BLaER1 treated with 17β-estradiol and CSF1 and Interleukin-3, amounts not matched to agents 10 nM and 100 nM (cell line): ENCODE data around the gene TWNK.

Source experiments
- H3K27ac ChIP-seq, 11 experiments: shearing (Covaris generic); formaldehyde crosslinking; 2 replicates each; pipeline ENCODE4 v1.8.1; 2022
- H3K27me3 ChIP-seq, 11 experiments: shearing (Covaris generic); formaldehyde crosslinking; 2 replicates each; pipeline ENCODE4 v1.8.1; 2022
- H3K36me3 ChIP-seq, 11 experiments: shearing (Covaris generic); formaldehyde crosslinking; 2 replicates each; pipeline ENCODE4 v1.8.1; 2022
- H3K4me1 ChIP-seq, 10 experiments: shearing (Covaris generic); formaldehyde crosslinking; 2 replicates each; pipeline ENCODE4 v1.8.1; 2022
- H3K4me2 ChIP-seq, 11 experiments: shearing (Covaris generic); formaldehyde crosslinking; 2 replicates each; pipeline ENCODE4 v1.8.1; 2022
- H3K4me3 ChIP-seq, 10 experiments: shearing (Covaris generic); formaldehyde crosslinking; 2 replicates each; pipeline ENCODE4 v1.8.1; 2022
- H3K9ac ChIP-seq, 11 experiments: shearing (Covaris generic); formaldehyde crosslinking; 2 replicates each; pipeline ENCODE4 v1.8.1; 2022
- H3K9me3 ChIP-seq, 11 experiments: shearing (Covaris generic); formaldehyde crosslinking; replicated peaks in 1 of 11; 2 replicates each; pipeline ENCODE4 v1.8.1; 2022
- H4K20me1 ChIP-seq, 11 experiments: shearing (Covaris generic); formaldehyde crosslinking; 2 replicates each; pipeline ENCODE4 v1.8.1; 2022
- Cebpa-rat ChIP-seq, 11 experiments: shearing (Covaris generic); IDR thresholded peaks; 2 replicates each; pipeline ENCODE4 v1.8.1; 2022

The TWNK gene

GRCh38 chr10:101014230-101014884 lies 27.0 kb downstream of the TWNK start:
- Histone ChIP-seq H3K9me3 (no peaks in the 10 kb centered on the region), H3K4me2 (peak overlapping the region; percentile 45 to 95 (median 77); a peak in 21 of 22 replicates)

GRCh38 chr10:101014966-101015581 lies 27.7 kb downstream of the TWNK start:
- Histone ChIP-seq H3K9me3 (no peaks in the 10 kb centered on the region), H3K27me3 (no peaks in the 10 kb centered on the region; a peak in 1 of 22 replicates), H4K20me1 (peaks cover 0 to 10% (median 0%) of the 10 kb centered on the region in 11 experiments; a peak in 1 of 22 replicates), H3K27ac (peak overlapping the region in 1 of 11 experiments; percentile 30; a peak in 1 of 22 replicates), H3K4me1 (peaks cover 70 to 86% (median 77%) of the 10 kb centered on the region in 10 experiments), H3K36me3 (no peaks in the 10 kb centered on the region), H3K4me3 (no peak overlapping the region), H3K4me2 (peak overlapping the region; percentile 36 to 98 (median 78); a peak in 20 of 22 replicates), H3K9ac (peak overlapping the region in 2 of 11 experiments; percentile 12 to 36; a peak in 2 of 22 replicates)
- TF ChIP-seq Cebpa-rat (IDR thresholded peaks at IDR 0.05) = no peak

More at GRCh38 chr10:101014230-101014884, 27.0 kb downstream of the TWNK start:
- no peak for TF ChIP-seq Cebpa-rat (IDR thresholded peaks at IDR 0.05)
- Histone ChIP-seq H4K20me1 (peaks cover 0 to 10% (median 0%) of the 10 kb centered on the region in 11 experiments; a peak in 1 of 22 replicates), H3K27ac (peak overlapping the region in 2 of 11 experiments; percentile 30 to 47; a peak in 2 of 22 replicates), H3K36me3 (no peaks in the 10 kb centered on the region), H3K27me3 (no peaks in the 10 kb centered on the region; a peak in 1 of 22 replicates), H3K9ac (no peak overlapping the region), H3K4me3 (no peak overlapping the region), H3K4me1 (peaks cover 63 to 79% (median 70%) of the 10 kb centered on the region in 10 experiments)

GRCh38 chr10:101015582-101015973 lies 28.2 kb downstream of the TWNK start:
- Histone ChIP-seq H3K4me2 (peak overlapping the region; percentile 36 to 98 (median 83); a peak in 17 of 22 replicates), H3K27me3 (no peaks in the 10 kb centered on the region; a peak in 1 of 22 replicates), H3K4me1 (peaks cover 75 to 91% (median 82%) of the 10 kb centered on the region in 10 experiments), H3K27ac (no peak overlapping the region), H3K36me3 (no peaks in the 10 kb centered on the region), H4K20me1 (peaks cover 0 to 10% (median 0%) of the 10 kb centered on the region in 11 experiments; a peak in 1 of 22 replicates), H3K9me3 (no peaks in the 10 kb centered on the region), H3K9ac (peak overlapping the region in 3 of 11 experiments; percentile 12 to 36 (median 18); a peak in 5 of 22 replicates), H3K4me3 (no peak overlapping the region)
- TF ChIP-seq Cebpa-rat (IDR thresholded peaks at IDR 0.05) = no peak

GRCh38 chr10:101016814-101017213 lies 29.5 kb downstream of the TWNK start:
- peaks cover 0 to 10% (median 0%) of the 10 kb centered on the region in 11 experiments; a peak in 1 of 22 replicates for H4K20me1 ChIP-seq
- peaks cover 85 to 100% (median 94%) of the 10 kb centered on the region in 10 experiments for H3K4me1 ChIP-seq
- no peaks in the 10 kb centered on the region for H3K9me3 ChIP-seq
- H3K27me3 ChIP-seq = no peaks in the 10 kb centered on the region; a peak in 1 of 22 replicates
- TF ChIP-seq Cebpa-rat (IDR thresholded peaks at IDR 0.05) = no peak
- no peak overlapping the region for H3K4me3 ChIP-seq
- H3K27ac ChIP-seq = peak overlapping the region in 1 of 11 experiments; percentile 95; a peak in 1 of 22 replicates
- peak overlapping the region; percentile 36 to 98 (median 91); a peak in 20 of 22 replicates for H3K4me2 ChIP-seq
- no peaks in the 10 kb centered on the region for H3K36me3 ChIP-seq
- peak overlapping the region in 4 of 11 experiments; percentile 23 to 50 (median 32); a peak in 1 of 22 replicates for H3K9ac ChIP-seq

- Histone ChIP-seq H3K9me3 (no peaks in the 10 kb centered on the region), H3K4me1 (peaks cover 82 to 92% (median 89%) of the 10 kb centered on the region in 10 experiments), H3K36me3 (no peaks in the 10 kb centered on the region), H4K20me1 (peaks cover 0 to 10% (median 0%) of the 10 kb centered on the region in 11 experiments; a peak in 2 of 22 replicates), H3K9ac (peak overlapping the region; percentile 62 to 86 (median 77)), H3K4me3 (peak overlapping the region in 9 of 10 experiments; percentile 33 to 62 (median 52); a peak in 17 of 20 replicates), H3K27ac (peak overlapping the region; percentile 59 to 95 (median 84)), H3K27me3 (no peaks in the 10 kb centered on the region; a peak in 1 of 22 replicates), H3K4me2 (peak overlapping the region; percentile 83 to 98 (median 91))
- TF ChIP-seq Cebpa-rat (IDR thresholded peaks at IDR 0.05) = peak in 2 of 11 experiments; percentile 29 to 41; a peak in 2 of 22 replicates
Observed at GRCh38 chr10:101018118-101018599, 30.8 kb downstream of the TWNK start.

- H3K4me2 ChIP-seq = peak overlapping the region; percentile 83 to 98 (median 91)
- H3K27ac ChIP-seq = peak overlapping the region; percentile 59 to 95 (median 84)
- peak overlapping the region; percentile 22 to 62 (median 51); a peak in 19 of 20 replicates for H3K4me3 ChIP-seq
Observed at GRCh38 chr10:101018600-101019439, 31.5 kb downstream of the TWNK start.

GRCh38 chr10:101019440-101019703 lies 32.0 kb downstream of the TWNK start:
- TF ChIP-seq Cebpa-rat (IDR thresholded peaks at IDR 0.05) = no peak
- H4K20me1 ChIP-seq = peaks cover 0 to 10% (median 0%) of the 10 kb centered on the region in 11 experiments; a peak in 2 of 22 replicates
- H3K4me2 ChIP-seq = peak overlapping the region; percentile 83 to 98 (median 91)
- no peaks in the 10 kb centered on the region; a peak in 1 of 22 replicates for H3K27me3 ChIP-seq
- H3K4me3 ChIP-seq = peak overlapping the region; percentile 6 to 62 (median 51); a peak in 13 of 20 replicates
- no peaks in the 10 kb centered on the region for H3K36me3 ChIP-seq
- no peaks in the 10 kb centered on the region for H3K9me3 ChIP-seq
- H3K9ac ChIP-seq = peak overlapping the region in 9 of 11 experiments; percentile 65 to 86 (median 77); a peak in 17 of 22 replicates
- peak overlapping the region in 10 of 11 experiments; percentile 73 to 95 (median 84); a peak in 18 of 22 replicates for H3K27ac ChIP-seq
- peaks cover 71 to 84% (median 79%) of the 10 kb centered on the region in 10 experiments for H3K4me1 ChIP-seq

More at GRCh38 chr10:101018600-101019439, 31.5 kb downstream of the TWNK start:
- H4K20me1 ChIP-seq = peaks cover 0 to 10% (median 0%) of the 10 kb centered on the region in 11 experiments; a peak in 2 of 22 replicates
- H3K4me1 ChIP-seq = peaks cover 75 to 90% (median 85%) of the 10 kb centered on the region in 10 experiments
- no peaks in the 10 kb centered on the region for H3K9me3 ChIP-seq
- H3K9ac ChIP-seq = peak overlapping the region; percentile 62 to 86 (median 77)
- no peaks in the 10 kb centered on the region for H3K36me3 ChIP-seq
- TF ChIP-seq Cebpa-rat (IDR thresholded peaks at IDR 0.05) = no peak
- H3K27me3 ChIP-seq = no peaks in the 10 kb centered on the region; a peak in 1 of 22 replicates
